ENCODE data around the gene PLXNB3. TPM values are rescaled to one million over a fixed set of nuclear protein-coding genes. Genes with fewer than 3 reads are reported as not detected.

The PLXNB3 gene
- total RNA-seq, 1 donor from 2014 or later = 1.4 TPM

DNA sequence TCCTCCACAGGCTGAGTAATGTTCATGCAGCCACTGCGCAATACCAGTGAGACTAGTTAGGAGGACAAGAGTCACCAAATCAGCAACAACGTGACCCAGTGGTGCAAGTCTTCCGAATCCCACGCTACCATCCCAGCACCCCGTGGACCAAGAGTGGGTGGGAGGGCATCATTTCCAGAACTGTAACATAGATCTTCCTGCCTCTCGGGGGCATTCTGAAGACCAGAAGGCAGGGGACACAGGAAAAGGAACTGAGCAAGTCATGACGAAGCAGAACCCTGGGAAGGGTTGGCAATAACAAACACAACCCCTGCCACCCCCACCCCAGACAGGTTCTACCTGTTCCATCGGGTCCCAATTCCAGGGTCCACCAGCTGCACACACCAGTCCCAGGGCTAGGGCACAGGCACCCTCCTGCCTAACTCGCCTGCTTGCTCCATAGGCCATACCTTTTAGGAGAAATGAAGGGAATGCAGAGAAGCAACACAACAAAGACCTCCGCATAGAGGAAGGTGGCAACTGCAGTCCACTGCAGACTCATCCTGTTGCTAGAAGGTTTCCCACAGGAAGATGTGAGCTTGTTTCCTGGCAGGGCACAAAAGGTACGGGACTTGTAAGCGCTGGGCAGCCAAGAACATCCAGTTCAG lies 41.2 kb upstream of the PLXNB3 start:
- TF ChIP-seq, protein P1, sequence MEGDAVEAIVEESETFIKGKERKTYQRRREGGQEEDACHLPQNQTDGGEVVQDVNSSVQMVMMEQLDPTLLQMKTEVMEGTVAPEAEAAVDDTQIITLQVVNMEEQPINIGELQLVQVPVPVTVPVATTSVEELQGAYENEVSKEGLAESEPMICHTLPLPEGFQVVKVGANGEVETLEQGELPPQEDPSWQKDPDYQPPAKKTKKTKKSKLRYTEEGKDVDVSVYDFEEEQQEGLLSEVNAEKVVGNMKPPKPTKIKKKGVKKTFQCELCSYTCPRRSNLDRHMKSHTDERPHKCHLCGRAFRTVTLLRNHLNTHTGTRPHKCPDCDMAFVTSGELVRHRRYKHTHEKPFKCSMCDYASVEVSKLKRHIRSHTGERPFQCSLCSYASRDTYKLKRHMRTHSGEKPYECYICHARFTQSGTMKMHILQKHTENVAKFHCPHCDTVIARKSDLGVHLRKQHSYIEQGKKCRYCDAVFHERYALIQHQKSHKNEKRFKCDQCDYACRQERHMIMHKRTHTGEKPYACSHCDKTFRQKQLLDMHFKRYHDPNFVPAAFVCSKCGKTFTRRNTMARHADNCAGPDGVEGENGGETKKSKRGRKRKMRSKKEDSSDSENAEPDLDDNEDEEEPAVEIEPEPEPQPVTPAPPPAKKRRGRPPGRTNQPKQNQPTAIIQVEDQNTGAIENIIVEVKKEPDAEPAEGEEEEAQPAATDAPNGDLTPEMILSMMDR (conservative IDR thresholded peaks at IDR 0.05) = no peak
- Mint-ChIP-seq H3K27me3 (no peaks in the 10 kb centered on the region), H3K9me3 (no peaks in the 10 kb centered on the region)

DNA sequence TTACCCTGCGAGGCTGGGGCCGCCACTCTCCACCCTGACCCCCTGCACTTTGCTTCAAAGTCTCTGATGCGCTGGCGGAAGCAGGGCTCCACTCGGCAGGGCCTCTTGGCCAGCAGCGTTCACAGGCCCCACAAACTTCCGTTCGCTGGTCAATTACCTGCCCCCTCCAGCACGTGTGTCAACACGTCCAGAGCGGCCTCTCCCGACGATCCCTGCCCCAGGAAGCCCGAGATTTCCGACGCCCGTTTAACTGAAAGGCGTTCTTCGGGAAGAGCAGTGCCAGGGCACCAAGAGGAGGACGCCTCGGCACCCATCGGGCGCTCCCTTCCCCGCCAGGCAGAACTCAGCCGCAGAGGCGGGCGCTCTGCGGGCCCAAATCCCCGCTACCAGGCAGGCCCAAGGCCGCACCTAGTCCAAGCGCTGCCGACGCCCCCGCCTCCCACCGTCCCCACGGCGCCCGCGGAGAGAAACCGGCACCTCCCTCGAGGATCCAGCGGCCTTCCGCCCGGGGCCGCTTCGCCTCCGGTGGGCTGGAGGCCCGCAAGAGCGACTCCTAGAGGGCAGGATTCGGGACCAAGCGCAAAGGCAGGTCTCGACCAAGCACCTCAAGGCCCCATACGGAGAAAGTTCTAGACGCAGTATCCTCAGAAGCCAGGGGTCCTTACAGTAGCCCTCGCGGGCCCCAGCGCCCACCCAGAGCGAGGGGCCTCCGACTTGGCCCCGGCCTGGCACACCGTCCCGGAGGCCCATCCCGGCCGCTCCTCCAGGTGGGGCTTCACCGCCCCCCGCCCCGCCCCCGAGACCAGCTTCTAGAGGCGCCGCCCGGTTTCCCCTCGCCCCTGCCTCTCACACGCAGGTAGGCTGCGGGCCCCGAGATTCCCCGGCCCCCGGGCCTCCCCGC lies 40.4 kb upstream of the PLXNB3 start:
- no peaks in the 10 kb centered on the region for H3K9me3 Mint-ChIP-seq
- no peaks in the 10 kb centered on the region for H3K27me3 Mint-ChIP-seq
- H3K27ac Mint-ChIP-seq = peak overlapping the region; percentile 94
- TF ChIP-seq, protein P1 (conservative IDR thresholded peaks at IDR 0.05) = peak; percentile 32
- peak; percentile 80 for DNase-seq (ENCODE audit: extremely low spot score, unreplicated experiment)
- H3K4me3 Mint-ChIP-seq = peak overlapping the region; percentile 90
- H3K4me1 Mint-ChIP-seq (ENCODE audit: unreplicated experiment) = peaks cover 9% of the 10 kb centered on the region
- peaks cover 11% of the 10 kb centered on the region for H3K36me3 Mint-ChIP-seq

More for the DNA sequence above, 41.2 kb upstream of the PLXNB3 start:
- Mint-ChIP-seq H3K4me1 (ENCODE audit: unreplicated experiment) (peaks cover 9% of the 10 kb centered on the region), H3K36me3 (peaks cover 11% of the 10 kb centered on the region), H3K4me3 (peak overlapping the region; percentile 90), H3K27ac (peak overlapping the region; percentile 94)
- DNase-seq (ENCODE audit: extremely low spot score, unreplicated experiment) = no peak

DNA sequence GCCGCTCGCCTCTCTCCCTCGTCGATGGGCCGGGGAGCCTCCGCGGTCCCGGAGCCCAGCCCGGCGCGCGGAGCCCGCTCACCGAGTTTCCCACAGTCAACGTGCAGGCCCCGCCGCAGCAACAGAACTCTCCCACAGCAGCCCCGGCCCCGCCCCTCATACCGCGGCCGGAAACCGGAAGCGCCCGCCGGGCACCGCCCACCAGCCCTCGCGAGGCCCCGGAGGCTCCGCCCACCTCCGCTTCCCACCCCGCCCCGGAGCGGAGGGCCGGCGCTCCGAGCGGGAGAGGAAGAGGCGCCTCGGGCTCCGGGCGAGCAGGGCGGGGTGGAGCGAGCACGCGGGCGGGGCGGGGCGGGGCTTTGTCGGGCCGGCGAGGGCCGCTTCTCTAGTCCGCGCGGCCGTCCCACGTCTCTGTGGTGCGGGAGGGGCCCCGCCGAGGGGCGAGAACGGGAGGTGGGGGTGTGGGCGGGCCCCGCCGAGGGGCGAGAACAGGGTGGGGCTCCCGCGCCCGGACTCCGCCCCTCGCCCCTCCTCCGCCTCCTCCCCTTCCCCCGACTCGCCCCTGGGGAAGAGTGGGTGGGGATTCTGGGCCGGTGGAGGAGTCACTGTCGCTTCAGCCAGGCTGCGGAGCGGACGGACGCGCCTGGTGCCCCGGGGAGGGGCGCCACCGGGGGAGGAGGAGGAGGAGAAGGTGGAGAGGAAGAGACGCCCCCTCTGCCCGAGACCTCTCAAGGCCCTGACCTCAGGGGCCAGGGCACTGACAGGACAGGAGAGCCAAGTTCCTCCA lies 39.6 kb upstream of the PLXNB3 start, which contains the start of the genes ABCD1 and BCAP31:
Gene ABCD1 (plus strand): TSS at position 605 of the 787 bp plus-strand sequence. CDS start 411 bp downstream, outside the sequence.
Gene BCAP31 (minus strand): TSS at position 136 of the 787 bp plus-strand sequence. CDS start 1,143 bp downstream, outside the sequence.
- H3K27me3 Mint-ChIP-seq = no peaks in the 10 kb centered on the region
- H3K4me1 Mint-ChIP-seq (ENCODE audit: unreplicated experiment) = peaks cover 9% of the 10 kb centered on the region
- no peaks in the 10 kb centered on the region for H3K9me3 Mint-ChIP-seq
- peaks cover 6% of the 10 kb centered on the region for H3K36me3 Mint-ChIP-seq
- H3K27ac Mint-ChIP-seq = peak within 1 kb of the TSS; percentile 94
- peak; percentile 93 for DNase-seq (ENCODE audit: extremely low spot score, unreplicated experiment)
- TF ChIP-seq, protein P1 (conservative IDR thresholded peaks at IDR 0.05) = no peak
- H3K4me3 Mint-ChIP-seq = peak within 1 kb of the TSS; percentile 90

DNA sequence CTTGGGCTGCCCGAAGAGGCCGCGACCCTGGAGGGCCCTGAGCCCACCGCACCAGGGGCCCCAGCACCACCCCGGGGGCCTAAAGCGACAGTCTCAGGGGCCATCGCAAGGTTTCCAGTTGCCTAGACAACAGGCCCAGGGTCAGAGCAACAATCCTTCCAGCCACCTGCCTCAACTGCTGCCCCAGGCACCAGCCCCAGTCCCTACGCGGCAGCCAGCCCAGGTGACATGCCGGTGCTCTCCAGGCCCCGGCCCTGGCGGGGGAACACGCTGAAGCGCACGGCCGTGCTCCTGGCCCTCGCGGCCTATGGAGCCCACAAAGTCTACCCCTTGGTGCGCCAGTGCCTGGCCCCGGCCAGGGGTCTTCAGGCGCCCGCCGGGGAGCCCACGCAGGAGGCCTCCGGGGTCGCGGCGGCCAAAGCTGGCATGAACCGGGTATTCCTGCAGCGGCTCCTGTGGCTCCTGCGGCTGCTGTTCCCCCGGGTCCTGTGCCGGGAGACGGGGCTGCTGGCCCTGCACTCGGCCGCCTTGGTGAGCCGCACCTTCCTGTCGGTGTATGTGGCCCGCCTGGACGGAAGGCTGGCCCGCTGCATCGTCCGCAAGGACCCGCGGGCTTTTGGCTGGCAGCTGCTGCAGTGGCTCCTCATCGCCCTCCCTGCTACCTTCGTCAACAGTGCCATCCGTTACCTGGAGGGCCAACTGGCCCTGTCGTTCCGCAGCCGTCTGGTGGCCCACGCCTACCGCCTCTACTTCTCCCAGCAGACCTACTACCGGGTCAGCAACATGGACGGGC lies 38.8 kb upstream of the PLXNB3 start:
- Mint-ChIP-seq H3K9me3 (no peaks in the 10 kb centered on the region), H3K27ac (no peak overlapping the region), H3K4me1 (ENCODE audit: unreplicated experiment) (peaks cover 9% of the 10 kb centered on the region), H3K27me3 (no peaks in the 10 kb centered on the region), H3K36me3 (peaks cover 6% of the 10 kb centered on the region), H3K4me3 (peak overlapping the region; percentile 59)
- TF ChIP-seq, protein P1 (conservative IDR thresholded peaks at IDR 0.05) = no peak
- DNase-seq (ENCODE audit: extremely low spot score, unreplicated experiment) = peak; percentile 58
